SU-DHL-6 (cell line): ENCODE results near the gene PGM1.

Experiments
- H2AFZ ChIP-seq: fragments of 200-600 bp; sonication (generic); 2 replicates; pipeline ENCODE4 v1.6.1; 2014; ENCODE audit warnings: low read depth, mild to moderate bottlenecking, moderate library complexity, mixed read lengths, antibody characterized with exemption, low read length; ENCODE audit not compliant: severe bottlenecking
- H3F3A ChIP-seq: fragments of 200-600 bp; shearing (Covaris generic); 2 replicates; pipeline ENCODE4 v1.6.0; 2016; ENCODE audit warnings: antibody characterized with exemption, mild to moderate bottlenecking; ENCODE audit not compliant: insufficient read depth
- H3K27ac ChIP-seq: fragments of 200-600 bp; sonication (generic); 2 replicates; pipeline ENCODE4 v1.5.1; 2016; ENCODE audit warnings: low read depth, mild to moderate bottlenecking, low read length, moderate library complexity, mixed read lengths
- H3K27me3 ChIP-seq: fragments of 200-600 bp; sonication (generic), shearing (Covaris generic); 2 replicates; pipeline ENCODE4 v1.6.0; 2014; ENCODE audit warnings: mild to moderate bottlenecking, low read length
- H3K36me3 ChIP-seq: fragments of 200-600 bp; sonication (generic); 2 replicates; pipeline ENCODE4 v1.6.1; 2014; ENCODE audit warnings: mild to moderate bottlenecking, low read length, mixed read lengths
- H3K4me2 ChIP-seq: fragments of 300-600, 200-600 bp; shearing (Covaris generic), sonication (generic); 2 replicates; pipeline ENCODE4 v1.6.0; 2014; ENCODE audit warnings: low read length, low read depth, mild to moderate bottlenecking; ENCODE audit not compliant: poor library complexity, severe bottlenecking
- H3K4me3 ChIP-seq: fragments of 200-600 bp; sonication (generic); 2 replicates; pipeline ENCODE4 v1.5.1; 2014; ENCODE audit warnings: antibody characterized with exemption, low read length, mild to moderate bottlenecking, mixed read lengths; ENCODE audit not compliant: insufficient read depth, poor library complexity, severe bottlenecking
- H3K79me2 ChIP-seq: fragments of 200-600 bp; sonication (generic); 2 replicates; pipeline ENCODE4 v1.6.1; 2014; ENCODE audit warnings: mild to moderate bottlenecking, low read length, moderate library complexity; ENCODE audit not compliant: insufficient read depth
- H3K9ac ChIP-seq: fragments of 200-600 bp; sonication (generic); 2 replicates; pipeline ENCODE4 v1.7.0; 2014; ENCODE audit warnings: mild to moderate bottlenecking, low read length
- H3K9me2 ChIP-seq: fragments of 200-600 bp; sonication (generic); replicated peaks from 2 replicates; pipeline ENCODE4 v1.6.1; 2014; ENCODE audit warnings: low read length; ENCODE audit not compliant: insufficient read depth
- H3K9me3 ChIP-seq: fragments of 200-600 bp; sonication (generic); 2 replicates; pipeline ENCODE4 v1.6.1; 2014; ENCODE audit warnings: low read length, mixed read lengths; ENCODE audit not compliant: insufficient read depth
- H4K20me1 ChIP-seq: fragments of 200-600 bp; sonication (generic); 2 replicates; pipeline ENCODE4 v1.6.1; 2014; ENCODE audit warnings: low read depth, mild to moderate bottlenecking, antibody characterized with exemption, low read length, moderate library complexity, mixed read lengths
- CTCF ChIP-seq: fragments of 200-600 bp; sonication (generic); IDR thresholded peaks from one replicate; pipeline ENCODE4 v1.5.1; 2017; ENCODE audit warnings: antibody characterized with exemption, mild to moderate bottlenecking, low read length, moderate library complexity; ENCODE audit not compliant: insufficient read depth, poor library complexity, severe bottlenecking
- EZH2phosphoT487 ChIP-seq: fragments of 200-600 bp; sonication (generic), shearing (Covaris generic); conservative IDR thresholded peaks from 2 replicates; pipeline ENCODE4 v1.6.1; 2018; ENCODE audit warnings: mild to moderate bottlenecking, antibody characterized with exemption, low read length, moderate library complexity, mixed read lengths

PGM1 gene

GRCh38 chr1:63593303-63593885, at the start of gene PGM1:
Gene PGM1 (plus strand): TSS chr1:63593411. CDS start chr1:63593489, 78 bp downstream.
- Histone ChIP-seq H2AFZ (peak within 1 kb of the TSS; percentile 42), H3K27ac (peak within 1 kb of the TSS; percentile 76), H3K4me2 (peak within 1 kb of the TSS; percentile 51), H4K20me1 (no peaks in the 10 kb centered on the region), H3K36me3 (no peaks in the 10 kb centered on the region; the same call in 1 of the 2 replicates), H3F3A (peaks cover 6% of the 10 kb centered on the region; the same call in 1 of the 2 replicates), H3K4me3 (peak within 1 kb of the TSS; percentile 63), H3K9ac (peak within 1 kb of the TSS; percentile 73), H3K27me3 (no peaks in the 10 kb centered on the region), H3K79me2 (peaks cover 23% of the 10 kb centered on the region), H3K9me2 (no peaks in the 10 kb centered on the region), H3K9me3 (no peaks in the 10 kb centered on the region)
- no peak for TF ChIP-seq CTCF

DNA sequence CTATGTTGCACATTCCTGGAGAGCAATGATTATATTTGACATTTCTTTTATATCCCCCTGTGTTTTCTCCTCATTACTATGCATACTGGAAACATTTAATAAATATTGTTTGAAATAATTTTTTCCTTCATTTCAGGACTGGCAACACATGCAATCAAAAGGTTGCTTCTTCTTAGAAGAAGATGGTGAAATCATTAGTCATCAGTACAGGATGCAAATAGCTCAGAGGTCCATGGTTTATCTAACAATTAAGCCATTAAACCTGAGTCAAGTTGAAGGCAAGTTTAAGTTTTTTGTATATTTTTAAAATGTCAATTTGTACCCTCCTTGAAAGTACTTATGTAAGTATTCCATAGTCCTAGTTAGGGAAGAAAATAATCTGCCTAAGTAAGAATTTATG, 47.4 kb upstream of the PGM1 start:
- Histone ChIP-seq H3K27me3 (no peaks in the 10 kb centered on the region), H3K79me2 (no peaks in the 10 kb centered on the region), H4K20me1 (no peaks in the 10 kb centered on the region), H2AFZ (no peak overlapping the region), H3K36me3 (no peaks in the 10 kb centered on the region; the same call in 1 of the 2 replicates), H3K9me2 (no peaks in the 10 kb centered on the region), H3K4me2 (no peak overlapping the region), H3F3A (no peaks in the 10 kb centered on the region), H3K27ac (no peak overlapping the region), H3K4me3 (no peak overlapping the region), H3K9me3 (no peaks in the 10 kb centered on the region), H3K9ac (no peak overlapping the region)
- TF ChIP-seq CTCF (no peak), EZH2phosphoT487 (no peak)

DNA sequence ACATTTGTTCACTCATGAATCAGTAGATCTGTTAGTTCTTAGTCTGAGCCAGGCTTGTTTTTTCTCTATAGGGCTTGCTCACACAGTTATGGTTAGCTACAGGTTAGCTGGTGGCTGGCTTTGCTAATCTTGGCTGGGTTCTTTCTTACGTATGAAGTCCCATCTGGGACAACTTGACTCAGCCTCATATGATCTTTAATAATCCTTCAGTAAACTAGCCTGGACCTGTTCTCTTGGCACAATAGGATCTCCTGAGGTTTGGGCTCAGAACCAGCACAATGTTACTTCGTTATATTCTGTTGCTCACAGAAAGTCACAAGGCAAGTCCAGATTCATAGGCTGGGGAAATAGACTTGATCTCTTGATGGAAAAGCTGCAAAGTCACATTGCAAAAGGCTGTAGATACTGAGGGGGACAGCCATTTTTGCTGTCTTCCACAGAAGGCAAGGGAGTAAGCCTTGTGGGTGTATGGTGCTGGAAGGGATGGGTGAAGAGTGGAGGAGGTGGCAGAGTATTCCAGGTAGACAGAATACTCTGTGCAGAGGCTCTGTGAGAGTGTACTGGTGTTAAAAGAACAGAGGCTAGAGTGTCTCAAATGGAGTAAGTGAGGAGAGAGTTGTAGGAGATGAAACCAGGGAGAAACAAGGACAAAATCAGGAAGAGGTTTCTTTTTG, 45.5 kb upstream of the PGM1 start:
- Histone ChIP-seq H3K9ac (no peak overlapping the region), H3K4me2 (no peak overlapping the region), H3K9me3 (no peaks in the 10 kb centered on the region), H3K27ac (no peak overlapping the region), H3K4me3 (no peak overlapping the region), H3K79me2 (no peaks in the 10 kb centered on the region), H2AFZ (no peak overlapping the region), H3F3A (no peaks in the 10 kb centered on the region), H4K20me1 (no peaks in the 10 kb centered on the region), H3K36me3 (no peaks in the 10 kb centered on the region; the same call in 1 of the 2 replicates), H3K27me3 (no peaks in the 10 kb centered on the region), H3K9me2 (no peaks in the 10 kb centered on the region)
- TF ChIP-seq CTCF: no peak
- no peak for TF ChIP-seq EZH2phosphoT487
